HepG2 (cell line): ENCODE measurements around the gene POLR2F.

Experiments
- ASH2L ChIP-seq: fragments of 300-600, 200-600 bp; sonication (generic); IDR thresholded peaks from 2 replicates; pipeline ENCODE4 v1.7.0; 2017; ENCODE audit warnings: low read depth, mild to moderate bottlenecking, moderate library complexity, mixed read lengths, low read length; ENCODE audit not compliant: insufficient read length
- FOXA1 ChIP-seq, 2 experiments: fragments of 450-650 bp in 1 of 2; sonication (generic) in 1 of 2; formaldehyde crosslinking in 1 of 2; IDR thresholded peaks; 2 replicates each; pipeline versions ENCODE4 v1.4.0 to v1.6.1; 2016 to 2020; ENCODE audit warnings: missing genetic modification reagents in 1 of 2
- POLR2A ChIP-seq, 2 experiments: IDR thresholded peaks; 2 replicates each; pipeline ENCODE4 v1.6.1; 2011; ENCODE audit warnings: low read depth in 2 of 2, low read length in 2 of 2, mild to moderate bottlenecking in 1 of 2, moderate library complexity in 1 of 2; ENCODE audit not compliant: insufficient read depth in 1 of 2
- RAD21 ChIP-seq: fragments of 450-650 bp; formaldehyde crosslinking; IDR thresholded peaks from 2 replicates; pipeline ENCODE4 v1.5.0; 2020; ENCODE audit warnings: mild to moderate bottlenecking
- ZNF510 ChIP-seq: sonication (generic); formaldehyde crosslinking; IDR thresholded peaks from 2 replicates; pipeline ENCODE4 v1.4.0; 2020; ENCODE audit warnings: low read depth, mild to moderate bottlenecking, missing genetic modification reagents

DNA sequence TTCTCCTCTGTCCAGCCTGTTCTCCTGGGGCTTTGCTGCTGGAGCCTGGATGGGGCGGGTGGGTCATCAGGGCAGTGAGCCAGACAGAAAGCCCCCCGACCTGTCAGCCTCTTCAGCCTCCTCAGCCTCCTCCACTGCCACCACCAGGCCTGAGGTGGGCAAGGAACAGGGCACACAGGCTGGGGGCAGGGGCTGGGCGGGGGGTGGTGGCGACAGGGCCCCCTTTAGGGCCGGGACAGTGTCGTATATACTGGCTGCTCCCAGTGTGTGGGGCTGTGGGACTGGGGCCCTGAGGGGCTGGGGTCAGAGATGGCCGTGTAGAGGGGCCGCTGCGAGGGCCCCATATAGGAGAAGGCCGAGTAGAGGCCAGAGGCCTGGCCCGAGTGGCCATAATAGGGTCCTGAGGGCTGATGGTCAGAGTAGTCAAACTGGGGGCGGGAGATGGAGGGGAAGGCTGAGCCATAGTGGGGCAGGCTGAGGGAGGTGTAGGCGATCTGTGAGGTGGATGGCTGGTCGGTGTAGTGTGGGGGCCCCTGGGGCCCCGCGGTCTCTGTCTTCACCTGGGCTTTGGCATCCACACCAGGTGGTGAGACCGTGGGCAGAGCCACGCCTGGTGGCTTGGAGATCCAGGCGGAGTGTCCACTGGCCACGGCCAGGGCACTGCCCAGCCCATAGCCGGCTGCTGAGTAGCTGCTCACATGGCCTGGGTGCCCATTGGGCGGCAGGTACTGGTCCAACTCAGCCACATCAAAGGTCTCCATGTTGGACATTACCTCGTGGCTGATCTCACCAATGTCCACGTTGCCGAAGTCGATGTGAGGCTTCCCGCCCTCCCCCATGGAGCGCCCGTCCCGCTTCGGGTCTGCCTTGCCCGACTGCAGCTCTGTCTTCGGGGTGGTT lies 20.0 kb downstream of the POLR2F start:
- no peak for TF ChIP-seq POLR2A (IDR thresholded peaks at IDR 0.05; ENCODE audit: insufficient read depth in 1 of 2, low read depth in 2 of 2, low read length in 2 of 2)
- no peak for TF ChIP-seq ASH2L
- no peak for TF ChIP-seq ZNF510 (CRISPR knock-in tag)
- no peak for TF ChIP-seq FOXA1 (IDR thresholded peaks at IDR 0.05)
- no peak for TF ChIP-seq FOXA1 (CRISPR knock-in tag; IDR thresholded peaks at IDR 0.05)
- no peak for TF ChIP-seq RAD21 (CRISPR knock-in tag)
